ENCODE results near the gene NLK.
"Not testable (repeated sequence)": the region's sequence is repeated elsewhere in the genome, so short reads cannot be mapped to it uniquely, and the experiment has no call there.

Gene NLK

DNA sequence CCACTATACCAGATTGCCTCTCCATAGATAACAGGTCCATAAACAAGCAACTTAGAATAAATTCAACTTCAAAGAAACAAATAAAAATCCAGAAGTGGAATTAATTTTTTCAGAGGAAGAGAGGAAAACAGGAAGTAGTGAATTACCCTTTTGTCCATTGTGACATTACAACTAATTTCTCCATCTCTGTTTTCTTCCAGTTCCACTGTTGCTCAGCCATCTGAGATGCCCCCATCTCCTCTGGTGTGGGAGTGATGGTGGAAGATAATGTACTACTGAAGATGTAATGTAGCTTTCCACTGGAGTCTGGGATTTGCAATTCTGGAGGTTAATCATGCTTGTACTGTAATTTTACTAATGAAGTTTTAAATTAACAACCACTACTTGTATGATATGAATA, 151.9 kb downstream of the NLK start:
- Histone ChIP-seq H3K9ac (ENCODE audit: low read length) (no peak overlapping the region), H3K27me3 (replicated peaks; ENCODE audit: control insufficient read depth, insufficient read depth, low read length) (no peaks in the 10 kb centered on the region), H3K9me3 (ENCODE audit: control insufficient read depth, low read length) (no peaks in the 10 kb centered on the region), H3K36me3 (ENCODE audit: control insufficient read depth, insufficient read depth, low read length, severe bottlenecking) (peaks cover 39% of the 10 kb centered on the region), H3K4me1 (ENCODE audit: control insufficient read depth, insufficient read depth, low read length) (peaks cover 11% of the 10 kb centered on the region), H3K4me3 (ENCODE audit: low read length) (no peak overlapping the region)
- DNase-seq (ENCODE audit: low read depth): no peak

DNA sequence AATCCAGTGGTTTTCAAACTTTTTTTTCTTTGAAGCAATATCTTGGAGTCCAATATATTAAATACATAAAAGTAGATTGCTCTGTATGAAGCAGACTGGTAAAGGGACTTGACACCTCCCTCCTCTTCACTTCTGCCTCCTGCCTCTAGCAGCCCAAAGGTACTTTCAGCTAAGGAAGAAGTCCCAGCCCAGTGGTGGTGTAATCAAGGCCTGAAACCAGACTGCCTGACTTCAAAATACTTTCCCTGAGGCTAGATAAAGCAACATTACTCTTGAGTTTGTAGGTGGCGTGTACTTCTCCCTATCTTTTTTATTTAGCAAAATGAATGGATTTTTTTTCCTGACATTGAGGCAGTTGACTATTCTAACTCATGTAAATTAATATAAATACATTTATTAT, 154.2 kb downstream of the NLK start:
- DNase-seq (ENCODE audit: low read depth): no peak
- no peaks in the 10 kb centered on the region for H3K27me3 ChIP-seq (replicated peaks; ENCODE audit: control insufficient read depth, insufficient read depth, low read length)
- peaks cover 29% of the 10 kb centered on the region for H3K36me3 ChIP-seq (ENCODE audit: control insufficient read depth, insufficient read depth, low read length, severe bottlenecking)
- H3K9me3 ChIP-seq (ENCODE audit: control insufficient read depth, low read length): no peaks in the 10 kb centered on the region
- H3K9ac ChIP-seq (ENCODE audit: low read length): no peak overlapping the region
- H3K4me1 ChIP-seq (ENCODE audit: control insufficient read depth, insufficient read depth, low read length): no peaks in the 10 kb centered on the region
- H3K4me3 ChIP-seq (ENCODE audit: low read length): no peak overlapping the region

DNA sequence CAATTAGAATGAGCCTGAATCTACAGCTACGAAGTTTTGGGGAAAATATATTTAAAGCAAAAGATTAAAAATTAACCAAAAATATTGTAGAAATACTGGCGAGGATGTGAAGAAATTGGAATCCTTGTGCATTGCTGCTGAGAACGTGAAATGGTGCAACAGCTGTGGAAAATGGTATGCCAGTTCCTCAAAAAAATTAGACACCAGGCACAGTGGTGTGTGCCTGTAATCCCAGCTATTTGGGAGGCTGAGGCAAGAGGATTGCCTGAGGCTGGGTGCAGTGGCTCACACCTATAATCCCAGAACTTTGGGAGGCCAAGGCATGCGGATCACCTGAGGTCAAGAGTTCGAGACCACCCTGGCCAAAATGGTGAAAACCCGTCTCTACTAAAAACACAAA, 156.6 kb downstream of the NLK start:
- DNase-seq (ENCODE audit: low read depth): no peak
- H3K36me3 ChIP-seq (ENCODE audit: control insufficient read depth, insufficient read depth, low read length, severe bottlenecking): peaks cover 12% of the 10 kb centered on the region
- no peaks in the 10 kb centered on the region for H3K4me1 ChIP-seq (ENCODE audit: control insufficient read depth, insufficient read depth, low read length)
- no peaks in the 10 kb centered on the region for H3K9me3 ChIP-seq (ENCODE audit: control insufficient read depth, low read length)
- H3K4me3 ChIP-seq (ENCODE audit: low read length): no peak overlapping the region
- H3K9ac ChIP-seq (ENCODE audit: low read length): no peak overlapping the region
- H3K27me3 ChIP-seq (replicated peaks; ENCODE audit: control insufficient read depth, insufficient read depth, low read length): no peaks in the 10 kb centered on the region

DNA sequence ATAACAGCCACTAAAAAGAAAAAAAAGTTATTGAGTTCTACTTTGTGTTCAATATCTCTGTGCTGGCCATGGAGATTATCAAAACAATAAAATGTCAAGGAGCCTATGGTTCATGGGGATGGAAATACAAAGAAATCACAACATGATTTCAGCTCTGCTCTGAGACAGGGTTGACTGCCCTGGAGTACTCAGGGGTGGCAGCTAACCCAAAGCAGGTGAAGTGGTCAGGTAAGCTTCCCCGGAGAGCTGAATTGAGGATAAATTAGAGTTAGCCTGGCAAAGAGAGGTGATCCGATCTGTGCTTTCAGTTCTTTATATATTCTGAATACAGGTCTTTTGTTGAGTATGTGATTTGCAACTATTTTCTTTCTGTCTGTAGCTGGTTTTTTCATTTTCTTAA, 157.3 kb downstream of the NLK start:
- no peak for DNase-seq (ENCODE audit: low read depth)
- Histone ChIP-seq H3K4me3 (ENCODE audit: low read length) (no peak overlapping the region), H3K9me3 (ENCODE audit: control insufficient read depth, low read length) (no peaks in the 10 kb centered on the region), H3K9ac (ENCODE audit: low read length) (no peak overlapping the region), H3K4me1 (ENCODE audit: control insufficient read depth, insufficient read depth, low read length) (no peaks in the 10 kb centered on the region), H3K27me3 (replicated peaks; ENCODE audit: control insufficient read depth, insufficient read depth, low read length) (no peaks in the 10 kb centered on the region), H3K36me3 (ENCODE audit: control insufficient read depth, insufficient read depth, low read length, severe bottlenecking) (peaks cover 8% of the 10 kb centered on the region)

DNA sequence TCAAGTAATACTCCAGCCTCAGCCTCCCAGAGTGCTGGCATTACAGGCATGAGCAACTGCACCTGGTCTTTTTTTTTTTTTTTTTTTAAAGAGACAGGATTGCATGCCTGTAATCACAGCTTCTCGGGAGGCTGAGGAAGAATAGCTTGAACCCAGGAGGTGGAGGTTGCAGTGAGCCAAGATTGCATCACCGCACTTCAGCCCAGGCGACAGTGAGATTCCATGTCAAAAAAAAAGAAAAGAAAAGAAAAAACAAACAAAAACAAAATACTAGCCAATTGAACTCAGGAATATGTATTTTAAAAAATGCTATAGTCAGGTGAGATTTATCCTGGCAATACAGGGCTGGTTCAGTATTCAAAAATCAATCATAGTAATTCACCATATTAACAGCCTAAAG, 158.8 kb downstream of the NLK start:
- H3K36me3 ChIP-seq (ENCODE audit: control insufficient read depth, insufficient read depth, low read length, severe bottlenecking): peaks cover 5% of the 10 kb centered on the region
- DNase-seq (ENCODE audit: low read depth): no peak
- H3K9ac ChIP-seq (ENCODE audit: low read length): no peak overlapping the region
- no peak overlapping the region for H3K4me3 ChIP-seq (ENCODE audit: low read length)
- H3K9me3 ChIP-seq (ENCODE audit: control insufficient read depth, low read length): no peaks in the 10 kb centered on the region
- H3K4me1 ChIP-seq (ENCODE audit: control insufficient read depth, insufficient read depth, low read length): no peaks in the 10 kb centered on the region
- H3K27me3 ChIP-seq (replicated peaks; ENCODE audit: control insufficient read depth, insufficient read depth, low read length): no peaks in the 10 kb centered on the region

DNA sequence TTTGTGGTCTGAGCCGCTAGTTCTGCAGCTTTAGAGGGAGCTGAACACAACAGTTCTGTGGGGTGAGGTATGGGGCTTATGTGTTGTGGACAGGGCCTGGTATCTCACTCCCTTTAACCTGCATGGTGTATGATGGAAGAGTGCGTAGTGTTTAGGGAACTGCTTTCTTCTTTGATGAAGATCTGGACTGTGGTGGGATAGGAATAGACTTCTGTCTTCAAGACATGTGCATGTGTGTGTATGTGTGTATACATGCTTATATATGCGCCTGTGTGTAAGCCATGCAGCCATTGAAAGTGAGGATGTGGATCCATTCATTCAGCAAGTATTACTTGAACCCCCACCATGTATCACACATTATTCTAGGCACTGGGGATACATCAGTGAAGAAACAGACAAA, 161.8 kb downstream of the NLK start:
- DNase-seq (ENCODE audit: low read depth): no peak
- H3K9ac ChIP-seq (ENCODE audit: low read length): no peak overlapping the region

DNA sequence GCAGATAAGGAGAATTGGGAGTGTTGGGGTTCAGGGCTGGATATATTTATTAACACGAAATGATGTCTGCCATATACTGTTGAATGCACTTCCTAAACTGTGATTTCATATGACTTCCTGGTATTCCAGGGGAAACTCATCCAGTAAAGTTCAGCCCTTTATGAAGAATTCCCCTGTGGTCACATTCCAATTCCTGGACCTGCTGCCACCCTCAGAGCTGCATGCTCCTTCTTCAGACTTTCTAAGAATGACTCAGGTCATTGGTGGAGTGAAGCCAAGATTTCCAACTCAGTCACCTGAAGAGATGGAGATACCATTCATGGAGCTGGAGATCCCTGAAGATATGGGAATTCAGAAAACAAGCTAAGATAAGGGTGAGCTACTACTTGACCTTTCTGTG, 162.3 kb downstream of the NLK start:
- no peaks in the 10 kb centered on the region for H3K36me3 ChIP-seq (ENCODE audit: control insufficient read depth, insufficient read depth, low read length, severe bottlenecking)
- H3K9ac ChIP-seq (ENCODE audit: low read length): no peak overlapping the region
- H3K9me3 ChIP-seq (ENCODE audit: control insufficient read depth, low read length): no peaks in the 10 kb centered on the region
- no peaks in the 10 kb centered on the region for H3K27me3 ChIP-seq (replicated peaks; ENCODE audit: control insufficient read depth, insufficient read depth, low read length)
- DNase-seq (ENCODE audit: low read depth): no peak
- no peak overlapping the region for H3K4me3 ChIP-seq (ENCODE audit: low read length)
- no peaks in the 10 kb centered on the region for H3K4me1 ChIP-seq (ENCODE audit: control insufficient read depth, insufficient read depth, low read length)

More for the DNA sequence above, 161.8 kb downstream of the NLK start:
- no peaks in the 10 kb centered on the region for H3K36me3 ChIP-seq (ENCODE audit: control insufficient read depth, insufficient read depth, low read length, severe bottlenecking)
- H3K9me3 ChIP-seq (ENCODE audit: control insufficient read depth, low read length): no peaks in the 10 kb centered on the region
- no peaks in the 10 kb centered on the region for H3K27me3 ChIP-seq (replicated peaks; ENCODE audit: control insufficient read depth, insufficient read depth, low read length)
- H3K4me1 ChIP-seq (ENCODE audit: control insufficient read depth, insufficient read depth, low read length): no peaks in the 10 kb centered on the region
- H3K4me3 ChIP-seq (ENCODE audit: low read length): no peak overlapping the region

DNA sequence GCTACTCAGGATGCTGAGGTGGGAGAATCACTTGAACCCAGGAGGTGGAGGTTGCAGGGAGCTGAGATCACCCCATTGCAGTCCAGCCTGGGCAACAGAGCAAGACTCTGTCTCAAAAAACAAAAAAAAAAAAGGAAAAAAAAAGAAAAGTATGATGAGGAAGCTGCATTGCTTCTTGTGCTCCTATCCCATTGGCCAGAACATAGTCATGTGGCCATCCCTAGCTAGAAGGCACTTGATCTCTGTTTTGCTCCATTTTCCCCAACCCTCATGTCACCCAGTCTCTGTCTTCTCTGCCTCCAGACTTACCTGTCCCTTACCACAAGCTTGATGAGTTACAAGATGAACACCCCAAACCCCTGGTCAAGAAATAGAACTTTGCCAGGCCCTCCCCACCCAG, 163.8 kb downstream of the NLK start:
- DNase-seq (ENCODE audit: low read depth): no peak
- H3K4me1 ChIP-seq (ENCODE audit: control insufficient read depth, insufficient read depth, low read length): no peaks in the 10 kb centered on the region
- H3K36me3 ChIP-seq (ENCODE audit: control insufficient read depth, insufficient read depth, low read length, severe bottlenecking): no peaks in the 10 kb centered on the region
- H3K9ac ChIP-seq (ENCODE audit: low read length): no peak overlapping the region
- H3K4me3 ChIP-seq (ENCODE audit: low read length): no peak overlapping the region
- H3K27me3 ChIP-seq (replicated peaks; ENCODE audit: control insufficient read depth, insufficient read depth, low read length): no peaks in the 10 kb centered on the region
- peaks cover 3% of the 10 kb centered on the region for H3K9me3 ChIP-seq (ENCODE audit: control insufficient read depth, low read length)

DNA sequence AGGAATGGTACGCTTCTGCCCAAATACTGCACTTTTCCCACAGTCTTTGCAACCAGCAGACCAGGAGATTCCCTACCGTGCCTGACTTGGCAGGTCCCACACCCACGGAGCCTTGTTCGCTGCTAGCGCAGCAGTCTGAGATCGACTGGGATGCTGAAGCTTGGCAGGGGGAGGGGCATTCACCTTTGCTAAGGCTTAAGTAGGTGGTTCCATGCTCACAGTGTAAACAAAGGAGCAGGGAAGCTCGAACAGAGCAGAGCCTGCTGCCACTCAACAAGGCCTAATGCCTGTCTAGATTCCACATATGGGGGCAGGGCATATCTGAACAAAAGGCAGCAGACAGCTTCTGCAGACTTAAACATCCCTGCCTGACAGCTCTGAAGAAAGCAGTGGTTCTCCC, 169.3 kb downstream of the NLK start:
- H3K27me3 ChIP-seq (replicated peaks; ENCODE audit: control insufficient read depth, insufficient read depth, low read length): no peaks in the 10 kb centered on the region
- no peaks in the 10 kb centered on the region for H3K36me3 ChIP-seq (ENCODE audit: control insufficient read depth, insufficient read depth, low read length, severe bottlenecking)
- H3K4me1 ChIP-seq (ENCODE audit: control insufficient read depth, insufficient read depth, low read length): no peaks in the 10 kb centered on the region
- DNase-seq (ENCODE audit: low read depth): no peak
- H3K9ac ChIP-seq (ENCODE audit: low read length): no peak overlapping the region
- H3K9me3 ChIP-seq (ENCODE audit: control insufficient read depth, low read length): peaks cover 3% of the 10 kb centered on the region
- H3K4me3 ChIP-seq (ENCODE audit: low read length): no peak overlapping the region

DNA sequence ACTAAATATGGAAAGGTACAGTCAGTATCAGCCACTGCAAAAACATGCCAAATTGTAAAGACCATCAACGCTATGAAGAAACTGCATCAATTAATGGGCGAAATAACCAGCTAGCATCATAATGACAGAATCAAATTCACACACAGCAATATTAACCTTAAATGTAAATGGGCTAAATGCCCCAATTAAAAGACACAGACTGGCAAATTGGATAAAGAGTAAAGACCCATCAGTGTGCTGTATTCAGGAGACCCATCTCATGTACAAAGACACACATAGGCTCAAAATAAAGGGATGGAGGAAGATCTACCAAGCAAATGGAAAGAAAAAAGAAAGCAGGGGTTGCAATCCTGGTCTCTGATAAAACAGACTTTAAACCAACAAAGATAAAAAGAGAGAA, 171.1 kb downstream of the NLK start:
- H3K9ac ChIP-seq (ENCODE audit: low read length); H3K9me3 ChIP-seq (ENCODE audit: control insufficient read depth, low read length); H3K4me1 ChIP-seq (ENCODE audit: control insufficient read depth, insufficient read depth, low read length); H3K4me3 ChIP-seq (ENCODE audit: low read length); H3K27me3 ChIP-seq (replicated peaks; ENCODE audit: control insufficient read depth, insufficient read depth, low read length); DNase-seq (ENCODE audit: low read depth); H3K36me3 ChIP-seq (ENCODE audit: control insufficient read depth, insufficient read depth, low read length, severe bottlenecking): not testable (repeated sequence)

DNA sequence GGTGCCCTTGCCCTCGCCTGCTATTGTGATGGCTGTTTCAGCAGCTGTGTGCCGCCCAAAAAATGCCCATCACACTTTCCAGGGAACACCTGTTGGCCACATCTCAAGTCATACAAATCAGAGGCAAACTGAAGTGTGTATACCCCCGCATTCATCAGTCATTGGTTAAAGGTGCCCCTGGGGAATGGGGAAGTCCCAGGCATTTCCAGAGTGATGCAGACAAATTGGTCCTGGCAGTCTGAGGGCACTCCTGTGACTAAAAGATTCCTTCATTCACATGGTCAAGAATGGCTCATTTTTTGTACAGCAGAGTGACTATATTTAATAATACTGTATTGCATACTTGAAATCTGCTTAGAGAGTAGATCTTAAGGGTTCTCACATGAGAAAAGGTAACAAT, 173.6 kb downstream of the NLK start:
- DNase-seq (ENCODE audit: low read depth): no peak
- H3K9ac ChIP-seq (ENCODE audit: low read length): no peak overlapping the region
- no peaks in the 10 kb centered on the region for H3K4me1 ChIP-seq (ENCODE audit: control insufficient read depth, insufficient read depth, low read length)
- H3K36me3 ChIP-seq (ENCODE audit: control insufficient read depth, insufficient read depth, low read length, severe bottlenecking): no peaks in the 10 kb centered on the region
- peaks cover under 1% of the 10 kb centered on the region for H3K9me3 ChIP-seq (ENCODE audit: control insufficient read depth, low read length)
- no peak overlapping the region for H3K4me3 ChIP-seq (ENCODE audit: low read length)
- no peaks in the 10 kb centered on the region for H3K27me3 ChIP-seq (replicated peaks; ENCODE audit: control insufficient read depth, insufficient read depth, low read length)

DNA sequence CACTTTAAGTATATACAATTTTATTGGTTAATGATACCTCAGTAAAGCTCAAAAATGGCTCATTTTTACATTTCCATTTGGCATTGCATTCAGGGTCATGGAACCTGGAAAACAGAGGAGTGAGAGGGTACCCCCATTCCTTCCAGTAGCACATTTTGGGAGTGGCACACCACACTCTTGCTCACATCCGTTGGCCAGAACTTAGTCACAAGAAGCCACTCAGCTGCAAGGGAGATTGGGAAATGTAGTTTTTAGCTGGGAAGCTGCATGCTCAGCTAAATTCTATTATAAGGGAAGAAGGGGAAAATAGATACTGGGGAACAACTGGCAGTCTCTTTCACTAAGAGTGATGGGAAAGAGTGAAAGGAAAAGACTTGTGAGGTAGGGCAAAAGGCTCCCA, 174.1 kb downstream of the NLK start:
- no peaks in the 10 kb centered on the region for H3K36me3 ChIP-seq (ENCODE audit: control insufficient read depth, insufficient read depth, low read length, severe bottlenecking)
- no peaks in the 10 kb centered on the region for H3K27me3 ChIP-seq (replicated peaks; ENCODE audit: control insufficient read depth, insufficient read depth, low read length)
- no peak overlapping the region for H3K9ac ChIP-seq (ENCODE audit: low read length)
- H3K4me1 ChIP-seq (ENCODE audit: control insufficient read depth, insufficient read depth, low read length): no peaks in the 10 kb centered on the region
- no peak overlapping the region for H3K4me3 ChIP-seq (ENCODE audit: low read length)
- peak; percentile 19 for DNase-seq (ENCODE audit: low read depth)
- H3K9me3 ChIP-seq (ENCODE audit: control insufficient read depth, low read length): no peaks in the 10 kb centered on the region
